NAMALWA (cell line): Measurements from ENCODE around the gene TWF2.
A peak's percentile ranks its signal among the peaks of the same experiment; 100 is the strongest.

Experiments
- DNase-seq: peaks from one replicate; pipeline ENCODE4 v3.0.0-alpha.2; 2015; ENCODE audit warnings: low spot score

TWF2 gene

GRCh38 chr3:52237657-52238172 is 1.2 kb downstream of the TWF2 start:
- DNase-seq, result no peak

DNA sequence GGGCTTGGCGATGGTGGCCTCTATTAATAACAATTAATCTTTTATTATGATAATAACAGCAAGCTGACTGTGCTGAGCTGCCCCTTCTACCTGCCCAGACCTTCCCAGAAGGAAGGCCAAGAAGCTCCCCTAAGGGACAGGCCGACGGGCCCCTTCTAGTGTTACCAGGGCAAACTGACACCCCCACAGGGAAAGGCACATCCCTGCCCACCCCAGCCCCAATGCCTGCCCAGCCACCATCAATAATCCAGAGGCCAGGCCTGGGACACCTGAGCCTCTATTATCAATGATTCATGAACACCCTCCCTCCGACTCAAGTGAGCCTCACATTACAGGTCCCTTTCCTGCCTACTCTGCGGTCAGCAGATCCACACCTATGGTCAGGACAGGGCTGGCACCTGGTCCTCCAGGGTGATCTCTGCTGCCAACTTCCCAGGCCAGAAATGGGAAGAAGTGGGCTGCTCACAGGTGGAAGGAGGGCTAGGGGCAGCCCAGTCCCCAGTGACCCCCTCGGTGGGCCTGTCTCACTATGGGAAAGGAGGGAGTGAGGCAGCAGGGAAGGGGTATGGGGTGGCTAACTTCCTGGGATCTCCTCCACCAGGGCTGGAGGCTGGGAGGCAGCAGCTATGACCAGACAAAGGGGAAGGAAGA is 1.8 kb downstream of the TWF2 start:
- no peak for DNase-seq

GRCh38 chr3:52236424-52236886 is 2.5 kb downstream of the TWF2 start:
- DNase-seq, result no peak

DNA sequence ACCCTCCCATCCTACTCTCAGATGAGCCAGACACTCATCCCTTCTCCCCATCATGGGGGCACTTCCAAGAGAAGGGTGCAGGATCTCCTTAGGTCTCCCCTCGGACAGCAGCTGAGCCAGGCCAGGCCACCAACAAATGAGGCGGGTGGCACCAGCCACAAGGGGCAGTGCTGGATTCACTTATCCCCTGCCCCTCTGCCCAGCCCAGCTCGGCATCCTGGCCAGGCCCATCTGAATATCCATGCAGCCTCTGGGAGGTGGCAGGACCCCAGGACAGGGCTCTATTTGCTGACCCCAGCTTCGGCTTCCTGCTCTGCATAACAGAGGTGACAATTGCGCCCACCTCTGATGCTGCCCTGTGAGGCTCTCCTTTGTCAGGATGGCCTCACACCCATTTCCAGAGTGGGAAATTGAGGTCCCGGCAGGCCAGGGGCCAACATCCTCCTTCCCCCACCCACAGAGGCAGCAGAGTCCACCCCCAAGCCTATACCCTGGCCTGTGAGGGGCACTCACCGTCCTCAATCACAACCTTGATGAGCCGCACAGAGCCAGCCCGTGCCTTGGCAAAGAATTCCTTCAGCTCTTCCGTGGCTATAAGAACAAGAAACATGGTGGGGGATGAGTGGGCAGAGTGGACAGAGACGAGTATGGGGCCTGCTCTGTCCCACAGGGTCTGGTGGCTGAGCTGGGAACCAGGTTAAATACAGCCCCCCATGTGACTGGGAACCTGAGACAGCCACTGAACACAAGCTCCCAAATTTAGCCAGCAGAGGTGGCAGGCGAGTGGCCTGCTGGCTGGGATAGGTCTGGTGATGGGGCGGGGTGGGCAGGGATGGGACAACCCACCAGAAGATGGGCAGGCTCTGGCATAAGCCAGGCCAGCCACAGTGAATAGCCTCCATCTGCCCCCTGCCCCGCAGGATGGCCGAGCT is 4.2 kb downstream of the TWF2 start:
- DNase-seq, result no peak

DNA sequence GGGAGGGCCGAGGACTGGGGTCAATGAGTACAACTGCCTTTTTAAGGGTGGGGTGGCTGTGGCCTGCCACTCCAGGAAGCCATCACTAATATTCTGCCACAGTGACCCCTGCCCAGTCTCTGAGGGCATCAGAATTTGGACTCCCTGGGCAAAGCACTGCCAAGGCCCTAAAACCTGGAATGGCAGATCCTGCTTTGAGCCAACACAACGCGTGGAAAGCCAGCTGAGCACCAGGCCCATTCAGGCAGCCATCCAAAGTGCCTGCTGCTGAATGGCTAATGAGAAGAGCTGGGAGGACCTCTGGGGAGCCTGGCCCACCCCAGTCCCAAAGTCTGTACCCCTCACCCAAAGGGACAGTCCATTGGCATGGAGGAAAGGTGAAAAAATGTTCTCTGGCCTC is 5.0 kb downstream of the TWF2 start:
- DNase-seq, result no peak

GRCh38 chr3:52233108-52233591 is 5.8 kb downstream of the TWF2 start:
- no peak for DNase-seq

- DNase-seq, result no peak
These were observed 6.5 kb downstream of the TWF2 start for GRCh38 chr3:52232279-52233107.

DNA sequence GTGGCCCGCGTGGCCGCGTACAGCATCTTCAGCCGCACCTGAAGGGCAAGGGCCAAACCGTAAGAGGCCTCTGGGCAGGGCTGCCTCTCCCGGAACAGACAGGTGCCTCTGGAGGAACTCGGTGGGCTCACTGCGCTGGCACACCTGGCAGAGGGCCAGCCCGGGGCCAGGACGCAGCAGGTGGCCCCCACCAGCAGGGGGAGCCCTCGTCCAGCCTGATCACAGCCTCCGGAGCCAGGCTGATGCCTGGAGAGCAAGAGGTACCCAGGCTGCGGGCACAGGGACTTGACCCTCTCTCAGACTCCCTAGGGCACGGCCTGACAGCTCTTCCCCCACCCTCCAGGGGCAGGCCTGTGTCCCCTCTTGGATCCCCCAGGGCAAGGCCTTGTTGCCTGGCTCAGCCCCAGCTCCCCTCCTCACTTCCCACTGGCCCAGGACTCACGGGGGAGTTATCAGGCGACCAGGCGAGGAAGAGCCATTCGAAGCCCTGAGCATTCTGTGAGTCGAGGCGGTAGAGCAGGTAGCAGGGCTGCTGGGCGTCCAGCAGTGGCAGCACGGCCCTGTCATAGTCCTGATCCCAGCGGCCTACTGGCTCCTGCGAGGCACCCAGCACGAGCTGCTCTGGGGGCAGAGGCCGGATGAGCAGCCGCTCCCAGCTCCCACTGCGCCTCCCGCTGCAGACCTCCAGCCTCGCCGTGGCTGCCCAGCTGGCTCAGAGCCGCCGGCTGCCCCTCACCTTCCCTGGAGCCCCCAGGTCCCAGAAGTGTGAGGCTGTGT is 7.3 kb downstream of the TWF2 start:
- peak; percentile 69 for DNase-seq

DNA sequence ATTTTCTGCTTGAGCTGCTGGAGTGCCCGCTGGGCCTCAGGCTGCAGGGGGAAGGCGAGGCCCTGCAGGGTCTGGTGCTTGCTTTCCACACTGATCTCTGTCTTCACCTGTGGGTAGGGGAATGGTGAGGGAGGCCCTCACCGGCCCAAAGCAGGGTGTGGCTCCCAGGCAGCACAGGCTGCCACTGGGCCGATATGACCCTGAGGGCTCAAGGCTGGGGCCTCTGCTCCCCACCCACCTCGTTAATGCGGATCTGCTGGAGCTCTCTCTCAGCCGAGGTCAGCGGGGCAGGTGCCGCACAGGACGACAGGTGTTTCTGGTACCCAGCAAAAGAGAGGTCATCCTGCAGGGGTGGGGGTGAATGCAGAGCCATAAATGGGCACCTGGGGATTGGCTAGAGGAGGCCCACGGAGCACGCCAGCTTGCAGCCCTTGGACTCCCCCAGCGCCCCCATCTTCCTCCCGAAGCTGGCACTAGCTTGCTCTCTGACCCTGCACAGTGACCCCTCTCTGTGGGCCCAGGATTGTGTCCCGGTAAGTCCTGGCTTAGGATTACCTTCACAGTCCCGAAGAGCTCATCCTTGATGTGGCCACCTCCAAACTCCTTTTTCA is 8.0 kb downstream of the TWF2 start:
- DNase-seq, result no peak

DNA sequence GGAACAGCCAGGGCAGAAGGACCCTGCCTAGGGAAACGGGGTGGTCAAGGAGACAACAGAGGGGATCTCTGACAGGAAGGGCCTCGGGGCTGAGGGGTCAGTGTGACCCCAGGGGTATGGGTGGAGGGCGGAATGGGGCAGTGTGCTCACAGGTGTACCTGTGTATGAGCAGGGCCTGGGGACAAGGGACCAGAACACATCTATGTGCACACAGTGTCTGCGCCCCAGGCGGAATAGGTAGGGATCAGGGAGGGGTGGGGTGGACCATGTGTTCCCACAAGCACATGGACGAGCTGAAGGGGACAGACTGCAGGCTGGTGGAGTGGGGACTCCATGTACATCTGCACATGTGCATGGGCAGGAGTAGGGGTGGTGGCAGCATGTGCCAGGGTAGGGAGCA is 8.5 kb downstream of the TWF2 start:
- no peak for DNase-seq

- DNase-seq, result no peak
These were observed 9.3 kb downstream of the TWF2 start for GRCh38 chr3:52229656-52230055.

DNA sequence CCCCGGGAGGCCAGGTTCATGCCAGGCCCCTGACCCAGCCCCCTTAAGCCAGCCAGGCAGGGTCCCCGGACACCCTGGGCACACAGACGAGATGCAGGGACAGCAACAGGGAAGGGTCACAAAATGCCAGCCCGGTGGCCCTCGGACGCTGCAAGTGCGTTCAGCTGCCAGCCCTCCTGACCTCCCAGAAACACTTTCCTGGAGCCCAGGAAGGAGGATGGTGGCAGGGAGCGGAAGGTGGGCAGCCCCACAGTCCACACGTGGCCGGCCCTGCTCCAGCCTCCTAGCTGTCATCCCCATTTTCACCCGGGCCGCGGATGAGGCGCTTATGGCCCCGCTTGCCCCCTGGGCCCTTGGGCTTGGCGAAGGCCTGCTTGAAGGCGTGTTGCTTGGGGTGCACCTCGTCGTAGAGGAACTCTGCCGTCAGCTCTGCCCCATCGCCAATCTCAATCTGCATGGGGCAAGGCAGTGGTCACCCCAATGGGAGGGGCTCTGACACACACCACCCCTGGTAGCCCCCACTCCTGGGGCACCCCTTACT is 10.1 kb downstream of the TWF2 start:
- no peak for DNase-seq

GRCh38 chr3:52228266-52228665 is 10.7 kb downstream of the TWF2 start:
- no peak for DNase-seq

GRCh38 chr3:52227766-52228165 is 11.2 kb downstream of the TWF2 start:
- no peak for DNase-seq

GRCh38 chr3:52227117-52227516 is 11.8 kb downstream of the TWF2 start:
- no peak for DNase-seq

DNA sequence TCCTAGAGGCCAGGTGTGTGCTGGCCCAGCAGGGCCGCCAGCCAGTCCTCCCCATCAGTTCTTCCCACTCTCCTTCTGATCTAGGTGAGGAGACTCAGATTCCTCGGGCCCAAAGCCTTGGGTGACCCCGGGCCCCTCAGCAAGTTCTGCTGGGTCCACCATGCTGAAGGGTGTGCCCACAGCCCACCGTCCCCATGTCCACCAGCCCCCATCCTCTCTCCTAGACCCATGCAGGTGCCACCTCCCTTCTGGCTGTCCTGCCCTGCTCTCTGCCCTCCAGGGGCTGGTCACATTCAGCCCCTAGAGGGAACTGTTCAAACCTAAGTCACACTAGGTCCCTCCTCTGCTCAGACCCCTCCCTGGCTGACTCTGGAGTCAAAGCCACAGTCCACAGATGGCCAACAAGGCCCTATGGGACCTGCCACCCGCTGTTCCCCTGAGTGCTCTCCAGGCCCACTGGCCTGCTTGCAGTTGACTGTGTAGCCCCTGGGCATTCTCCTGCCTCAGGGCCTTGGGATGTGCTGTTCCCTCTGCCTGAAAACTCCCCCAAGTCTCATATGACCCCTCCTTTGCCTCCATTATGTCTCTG is 12.6 kb downstream of the TWF2 start:
- peak; percentile 62 for DNase-seq

DNA sequence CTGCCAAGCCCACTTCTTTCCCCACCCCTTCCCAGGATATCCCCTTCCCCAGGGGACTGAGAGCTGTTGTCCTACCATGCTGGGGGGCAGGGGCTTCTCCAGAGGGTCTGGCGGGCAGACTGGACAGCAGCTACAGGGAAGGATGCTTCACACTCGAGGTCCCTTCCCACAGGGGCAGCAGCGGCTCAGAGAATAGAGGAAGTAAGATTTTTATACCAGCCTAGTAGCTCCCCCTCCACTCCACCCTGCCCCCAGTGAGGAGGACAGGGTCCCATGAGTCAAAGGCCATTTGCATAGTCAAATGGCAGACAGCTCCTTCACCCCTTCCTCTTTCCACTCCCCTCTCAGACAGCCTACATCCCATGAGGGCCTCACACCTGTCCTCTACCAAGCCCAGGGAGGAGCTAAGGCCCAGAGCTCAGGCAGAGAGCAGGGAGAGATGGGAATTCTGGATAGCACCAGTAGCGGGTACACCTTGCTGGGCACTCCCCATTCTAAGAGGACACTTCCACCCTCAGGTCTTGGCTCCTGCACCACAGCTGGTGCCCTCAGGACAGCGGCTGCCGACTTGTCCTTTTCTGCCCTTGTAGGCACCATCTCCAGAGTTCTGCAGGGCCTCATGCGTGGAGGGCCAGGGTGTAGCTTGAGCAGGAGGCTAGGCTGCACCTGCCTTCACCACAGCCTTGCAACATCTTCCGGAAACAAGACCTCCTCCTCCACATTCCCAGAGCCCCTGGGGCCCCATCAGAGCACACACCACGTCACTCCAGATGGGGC is 13.3 kb downstream of the TWF2 start, which contains the start of gene TLR9:
TLR9 (minus strand) TSS at position 194 of the 777 bp plus-strand sequence; CDS start at position 78, 116 bp downstream.
- DNase-seq, result peak; percentile 92

- no peak for DNase-seq
These were observed 15.2 kb downstream of the TWF2 start for GRCh38 chr3:52223449-52224408.
